T-helper 1 cell treated with Interleukin-12 subunit alpha and Interleukin-12 subunit beta and Interleukin-4 antibody, amounts not matched to agents 30 μg/mL and 1 μg/mL, for 36 hours (primary cell): ENCODE measurements around the gene MYMK.

Source experiments
- H3K27ac Mint-ChIP-seq: one replicate; pipeline ENCODE4 v1.8.0; 2021; ENCODE audit warnings: mild to moderate bottlenecking, mixed read lengths
- H3K27me3 Mint-ChIP-seq: one replicate; pipeline ENCODE4 v1.8.0; 2021; ENCODE audit warnings: low read depth, mixed read lengths
- H3K36me3 Mint-ChIP-seq: one replicate; pipeline ENCODE4 v1.8.0; 2021; ENCODE audit warnings: low read depth, mixed read lengths
- H3K4me1 Mint-ChIP-seq: one replicate; pipeline ENCODE4 v1.8.0; 2021; ENCODE audit warnings: low read depth, mixed read lengths
- H3K4me3 Mint-ChIP-seq: one replicate; pipeline ENCODE4 v1.8.0; 2021; ENCODE audit warnings: mild to moderate bottlenecking, moderate library complexity, mixed read lengths
- H3K9me3 Mint-ChIP-seq: one replicate; pipeline ENCODE4 v1.8.0; 2021; ENCODE audit warnings: mixed read lengths

The MYMK gene

GRCh38 chr9:133533857-133534256 lies 9.1 kb upstream of the MYMK start:
- Mint-ChIP-seq H3K4me3 (no peak overlapping the region), H3K27me3 (peaks cover 13% of the 10 kb centered on the region), H3K9me3 (no peaks in the 10 kb centered on the region), H3K4me1 (no peaks in the 10 kb centered on the region), H3K36me3 (no peaks in the 10 kb centered on the region), H3K27ac (no peak overlapping the region)

- Mint-ChIP-seq H3K36me3 (no peaks in the 10 kb centered on the region), H3K4me1 (no peaks in the 10 kb centered on the region), H3K27me3 (peaks cover 13% of the 10 kb centered on the region), H3K9me3 (no peaks in the 10 kb centered on the region), H3K27ac (no peak overlapping the region), H3K4me3 (no peak overlapping the region)
Observed at GRCh38 chr9:133532937-133533668, 8.3 kb upstream of the MYMK start.

GRCh38 chr9:133531293-133531692 lies 6.5 kb upstream of the MYMK start:
- Mint-ChIP-seq H3K27me3 (peaks cover 13% of the 10 kb centered on the region), H3K36me3 (no peaks in the 10 kb centered on the region), H3K27ac (no peak overlapping the region), H3K9me3 (no peaks in the 10 kb centered on the region), H3K4me3 (no peak overlapping the region), H3K4me1 (no peaks in the 10 kb centered on the region)

GRCh38 chr9:133529874-133530273 lies 5.1 kb upstream of the MYMK start:
- Mint-ChIP-seq H3K4me3 (no peak overlapping the region), H3K36me3 (no peaks in the 10 kb centered on the region), H3K9me3 (no peaks in the 10 kb centered on the region), H3K27ac (no peak overlapping the region), H3K4me1 (no peaks in the 10 kb centered on the region), H3K27me3 (peaks cover 10% of the 10 kb centered on the region)

- peaks cover 10% of the 10 kb centered on the region for H3K27me3 Mint-ChIP-seq
- no peaks in the 10 kb centered on the region for H3K4me1 Mint-ChIP-seq
- no peaks in the 10 kb centered on the region for H3K9me3 Mint-ChIP-seq
- no peaks in the 10 kb centered on the region for H3K36me3 Mint-ChIP-seq
- no peak overlapping the region for H3K4me3 Mint-ChIP-seq
- no peak overlapping the region for H3K27ac Mint-ChIP-seq
Observed at GRCh38 chr9:133529457-133529856, 4.7 kb upstream of the MYMK start.

- Mint-ChIP-seq H3K9me3 (no peaks in the 10 kb centered on the region), H3K4me1 (no peaks in the 10 kb centered on the region), H3K4me3 (no peak overlapping the region), H3K27ac (no peak overlapping the region), H3K27me3 (peaks cover 10% of the 10 kb centered on the region), H3K36me3 (no peaks in the 10 kb centered on the region)
Observed at GRCh38 chr9:133528876-133529241, 4.1 kb upstream of the MYMK start.

GRCh38 chr9:133528001-133528875 lies 3.5 kb upstream of the MYMK start:
- Mint-ChIP-seq H3K9me3 (no peaks in the 10 kb centered on the region), H3K27ac (no peak overlapping the region), H3K36me3 (no peaks in the 10 kb centered on the region), H3K4me1 (no peaks in the 10 kb centered on the region), H3K27me3 (peaks cover 6% of the 10 kb centered on the region), H3K4me3 (no peak overlapping the region)

- no peak overlapping the region for H3K4me3 Mint-ChIP-seq
- H3K36me3 Mint-ChIP-seq: no peaks in the 10 kb centered on the region
- H3K27ac Mint-ChIP-seq: no peak overlapping the region
- H3K4me1 Mint-ChIP-seq: no peaks in the 10 kb centered on the region
- H3K9me3 Mint-ChIP-seq: no peaks in the 10 kb centered on the region
- H3K27me3 Mint-ChIP-seq: no peaks in the 10 kb centered on the region
Observed at GRCh38 chr9:133527444-133527920, 2.7 kb upstream of the MYMK start.

- H3K36me3 Mint-ChIP-seq: no peaks in the 10 kb centered on the region
- no peaks in the 10 kb centered on the region for H3K27me3 Mint-ChIP-seq
- H3K4me1 Mint-ChIP-seq: no peaks in the 10 kb centered on the region
- H3K9me3 Mint-ChIP-seq: no peaks in the 10 kb centered on the region
- H3K27ac Mint-ChIP-seq: no peak overlapping the region
- no peak overlapping the region for H3K4me3 Mint-ChIP-seq
Observed at GRCh38 chr9:133526721-133527321, 2.1 kb upstream of the MYMK start.

GRCh38 chr9:133525677-133526076 lies 918 bp upstream of the MYMK start:
- no peaks in the 10 kb centered on the region for H3K36me3 Mint-ChIP-seq
- no peak overlapping the region for H3K4me3 Mint-ChIP-seq
- no peaks in the 10 kb centered on the region for H3K9me3 Mint-ChIP-seq
- H3K4me1 Mint-ChIP-seq: no peaks in the 10 kb centered on the region
- no peaks in the 10 kb centered on the region for H3K27me3 Mint-ChIP-seq
- no peak overlapping the region for H3K27ac Mint-ChIP-seq

GRCh38 chr9:133524146-133524545 lies 613 bp downstream of the MYMK start:
- Mint-ChIP-seq H3K27me3 (no peaks in the 10 kb centered on the region), H3K4me1 (no peaks in the 10 kb centered on the region), H3K9me3 (no peaks in the 10 kb centered on the region), H3K27ac (no peak overlapping the region), H3K4me3 (no peak overlapping the region), H3K36me3 (no peaks in the 10 kb centered on the region)

- H3K4me3 Mint-ChIP-seq: no peak overlapping the region
- H3K27me3 Mint-ChIP-seq: no peaks in the 10 kb centered on the region
- no peaks in the 10 kb centered on the region for H3K9me3 Mint-ChIP-seq
Observed at GRCh38 chr9:133523106-133523505, 1.7 kb downstream of the MYMK start.

GRCh38 chr9:133522073-133522910 lies 2.5 kb downstream of the MYMK start:
- H3K9me3 Mint-ChIP-seq: no peaks in the 10 kb centered on the region
- H3K36me3 Mint-ChIP-seq: no peaks in the 10 kb centered on the region
- no peaks in the 10 kb centered on the region for H3K27me3 Mint-ChIP-seq
- no peak overlapping the region for H3K4me3 Mint-ChIP-seq
- no peaks in the 10 kb centered on the region for H3K4me1 Mint-ChIP-seq
- no peak overlapping the region for H3K27ac Mint-ChIP-seq

More at GRCh38 chr9:133523106-133523505, 1.7 kb downstream of the MYMK start:
- H3K27ac Mint-ChIP-seq: no peak overlapping the region
- H3K36me3 Mint-ChIP-seq: no peaks in the 10 kb centered on the region
- no peaks in the 10 kb centered on the region for H3K4me1 Mint-ChIP-seq
